C4-2B (cell line): ENCODE measurements around the gene NEK9.

Experiments
- H3K27ac ChIP-seq: fragments of 450-650 bp; 2 replicates; pipeline ENCODE4 v1.5.1; 2017
- ZFX ChIP-seq: fragments of 450-650 bp; IDR thresholded peaks from 2 replicates; pipeline ENCODE4 v1.6.1; 2017
- TF ChIP-seq, protein P1 (sequence below): fragments of 450-650 bp; conservative IDR thresholded peaks from 2 replicates; pipeline ENCODE4 v1.5.1; 2017; ENCODE audit warnings: mild to moderate bottlenecking

NEK9 gene

GRCh38 chr14:75101491-75101890 is 25.4 kb downstream of the NEK9 start:
- no peak overlapping the region for H3K27ac ChIP-seq
- TF ChIP-seq ZFX, result no peak
- TF ChIP-seq, protein P1, sequence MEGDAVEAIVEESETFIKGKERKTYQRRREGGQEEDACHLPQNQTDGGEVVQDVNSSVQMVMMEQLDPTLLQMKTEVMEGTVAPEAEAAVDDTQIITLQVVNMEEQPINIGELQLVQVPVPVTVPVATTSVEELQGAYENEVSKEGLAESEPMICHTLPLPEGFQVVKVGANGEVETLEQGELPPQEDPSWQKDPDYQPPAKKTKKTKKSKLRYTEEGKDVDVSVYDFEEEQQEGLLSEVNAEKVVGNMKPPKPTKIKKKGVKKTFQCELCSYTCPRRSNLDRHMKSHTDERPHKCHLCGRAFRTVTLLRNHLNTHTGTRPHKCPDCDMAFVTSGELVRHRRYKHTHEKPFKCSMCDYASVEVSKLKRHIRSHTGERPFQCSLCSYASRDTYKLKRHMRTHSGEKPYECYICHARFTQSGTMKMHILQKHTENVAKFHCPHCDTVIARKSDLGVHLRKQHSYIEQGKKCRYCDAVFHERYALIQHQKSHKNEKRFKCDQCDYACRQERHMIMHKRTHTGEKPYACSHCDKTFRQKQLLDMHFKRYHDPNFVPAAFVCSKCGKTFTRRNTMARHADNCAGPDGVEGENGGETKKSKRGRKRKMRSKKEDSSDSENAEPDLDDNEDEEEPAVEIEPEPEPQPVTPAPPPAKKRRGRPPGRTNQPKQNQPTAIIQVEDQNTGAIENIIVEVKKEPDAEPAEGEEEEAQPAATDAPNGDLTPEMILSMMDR, result no peak

DNA sequence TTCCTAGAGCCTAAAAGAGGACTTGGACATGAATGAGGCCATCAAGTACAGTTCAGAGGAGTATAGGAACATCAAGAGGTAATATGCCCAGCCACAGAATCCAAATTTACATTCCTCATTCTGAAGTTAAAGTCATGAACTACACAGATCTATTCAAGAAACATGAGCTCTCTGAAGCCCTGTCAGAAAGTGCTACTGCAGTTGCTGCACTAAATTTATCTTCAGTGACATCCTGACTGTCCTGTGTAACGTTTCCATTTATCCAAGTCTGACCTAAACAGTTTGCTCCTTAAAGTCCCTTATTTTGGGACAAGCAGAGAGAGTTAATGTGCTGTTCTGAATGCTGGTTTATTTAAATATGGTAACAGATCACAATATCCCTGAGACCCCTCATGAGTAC is 28.2 kb downstream of the NEK9 start:
- TF ChIP-seq, protein P1, result no peak

GRCh38 chr14:75098212-75098611 is 28.6 kb downstream of the NEK9 start:
- TF ChIP-seq, protein P1, result no peak

More for the DNA sequence above, 28.2 kb downstream of the NEK9 start:
- no peak overlapping the region for H3K27ac ChIP-seq

GRCh38 chr14:75096959-75097358 is 29.9 kb downstream of the NEK9 start:
- H3K27ac ChIP-seq, result no peak overlapping the region

More at GRCh38 chr14:75098212-75098611, 28.6 kb downstream of the NEK9 start:
- no peak overlapping the region for H3K27ac ChIP-seq

GRCh38 chr14:75095690-75096089 is 31.2 kb downstream of the NEK9 start:
- no peak overlapping the region for H3K27ac ChIP-seq
- no peak for TF ChIP-seq ZFX
- TF ChIP-seq, protein P1, result no peak

More at GRCh38 chr14:75096959-75097358, 29.9 kb downstream of the NEK9 start:
- TF ChIP-seq, protein P1, result no peak
- TF ChIP-seq ZFX, result no peak

DNA sequence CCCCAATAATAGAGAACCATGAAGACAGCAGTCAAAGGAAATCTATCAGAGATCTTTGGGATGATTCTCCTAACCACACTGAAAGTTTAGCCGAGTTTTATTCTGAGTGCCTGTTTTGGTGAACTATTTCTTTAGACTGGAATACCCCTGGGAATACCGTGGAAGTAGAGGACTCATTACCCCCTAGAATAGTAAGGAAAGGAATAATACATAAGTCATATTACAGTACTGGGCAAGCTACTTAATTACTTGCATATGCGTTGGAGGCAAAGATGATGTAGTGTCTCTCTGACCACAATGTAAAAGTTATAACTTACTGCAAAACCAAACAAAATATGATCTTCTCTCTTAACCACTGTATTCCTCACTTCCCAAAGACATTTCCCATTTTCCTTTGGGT is 32.0 kb downstream of the NEK9 start:
- no peak overlapping the region for H3K27ac ChIP-seq
- no peak for TF ChIP-seq ZFX
- TF ChIP-seq, protein P1, result no peak

- H3K27ac ChIP-seq, result no peak overlapping the region
- TF ChIP-seq, protein P1, result no peak
- TF ChIP-seq ZFX, result no peak
Observed at GRCh38 chr14:75092698-75093097, 34.1 kb downstream of the NEK9 start.
